HUES48 (cell line): ENCODE data around the gene BPIFA3.

Experiments used
- H3K27ac ChIP-seq: one replicate; pipeline ENCODE4 v1.7.0; 2013; ENCODE audit warnings: low read depth, low read length, inconsistent platforms
- H3K27me3 ChIP-seq: 2 replicates; pipeline ENCODE4 v1.6.1; 2013; ENCODE audit warnings: mild to moderate bottlenecking, low read length; ENCODE audit not compliant: control insufficient read depth, insufficient read depth
- H3K36me3 ChIP-seq: 2 replicates; pipeline ENCODE4 v1.6.1; 2013; ENCODE audit warnings: low read length; ENCODE audit not compliant: control insufficient read depth, insufficient read depth
- H3K4me1 ChIP-seq: 2 replicates; pipeline ENCODE4 v1.6.1; 2013; ENCODE audit warnings: mild to moderate bottlenecking, low read length; ENCODE audit not compliant: control insufficient read depth, insufficient read depth
- H3K4me3 ChIP-seq: 2 replicates; pipeline ENCODE4 v1.5.1; 2013; ENCODE audit warnings: mild to moderate bottlenecking, low read depth, low read length
- H3K9ac ChIP-seq: 2 replicates; pipeline ENCODE4 v1.6.1; 2013; ENCODE audit warnings: mild to moderate bottlenecking, low read depth, low read length, moderate library complexity
- H3K9me3 ChIP-seq: 2 replicates; pipeline ENCODE4 v1.6.1; 2013; ENCODE audit warnings: low read length; ENCODE audit not compliant: control insufficient read depth, insufficient read depth

Gene BPIFA3

DNA sequence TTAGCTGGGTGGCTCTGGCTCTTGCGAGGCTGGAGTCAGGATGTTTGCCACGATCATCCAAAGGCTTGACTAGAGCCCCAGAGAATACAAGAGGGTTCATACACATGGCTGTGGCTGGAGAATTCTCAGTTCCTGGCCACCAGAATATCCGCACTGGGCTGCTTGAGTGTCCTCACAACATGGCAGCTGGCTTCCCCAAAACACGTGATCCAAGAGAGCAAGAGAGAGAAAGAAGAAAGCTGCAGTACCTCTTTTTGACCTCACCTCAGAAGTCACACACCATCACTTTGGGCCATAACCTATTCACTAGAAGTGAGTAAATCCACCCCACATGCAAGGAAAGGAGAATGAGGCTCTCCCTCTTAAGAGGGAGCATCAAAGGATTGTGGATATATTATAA lies 44.3 kb downstream of the BPIFA3 start:
- no peak overlapping the region for H3K4me3 ChIP-seq
- no peak overlapping the region for H3K27ac ChIP-seq

DNA sequence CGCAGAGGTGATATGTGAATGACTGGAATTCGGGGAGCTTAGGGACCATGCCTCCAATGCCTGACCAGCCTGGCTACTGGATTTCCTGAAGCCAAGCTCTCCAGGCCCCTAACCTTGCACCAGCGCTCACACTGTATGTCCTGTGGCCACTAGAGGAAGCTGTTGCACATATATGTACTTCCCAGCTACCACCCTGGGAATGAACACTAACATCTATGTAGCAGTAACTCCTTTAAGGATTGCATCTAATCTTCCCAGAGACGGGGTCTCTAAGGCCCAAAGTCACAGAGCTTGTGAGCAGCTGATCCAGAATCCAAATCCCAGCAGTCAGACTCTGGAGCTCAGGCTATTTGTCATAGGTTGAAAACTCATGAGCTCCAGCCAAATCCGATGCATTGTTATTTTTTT lies 45.5 kb downstream of the BPIFA3 start:
- no peak overlapping the region for H3K9ac ChIP-seq
- H3K9me3 ChIP-seq, result no peaks in the 10 kb centered on the region
- no peaks in the 10 kb centered on the region for H3K27me3 ChIP-seq
- no peaks in the 10 kb centered on the region for H3K4me1 ChIP-seq
- H3K4me3 ChIP-seq, result no peak overlapping the region
- no peak overlapping the region for H3K27ac ChIP-seq
- no peaks in the 10 kb centered on the region for H3K36me3 ChIP-seq

More for the DNA sequence above, 44.3 kb downstream of the BPIFA3 start:
- no peak overlapping the region for H3K9ac ChIP-seq
- H3K4me1 ChIP-seq, result no peaks in the 10 kb centered on the region
- H3K9me3 ChIP-seq, result no peaks in the 10 kb centered on the region
- H3K27me3 ChIP-seq, result no peaks in the 10 kb centered on the region
- no peaks in the 10 kb centered on the region for H3K36me3 ChIP-seq

DNA sequence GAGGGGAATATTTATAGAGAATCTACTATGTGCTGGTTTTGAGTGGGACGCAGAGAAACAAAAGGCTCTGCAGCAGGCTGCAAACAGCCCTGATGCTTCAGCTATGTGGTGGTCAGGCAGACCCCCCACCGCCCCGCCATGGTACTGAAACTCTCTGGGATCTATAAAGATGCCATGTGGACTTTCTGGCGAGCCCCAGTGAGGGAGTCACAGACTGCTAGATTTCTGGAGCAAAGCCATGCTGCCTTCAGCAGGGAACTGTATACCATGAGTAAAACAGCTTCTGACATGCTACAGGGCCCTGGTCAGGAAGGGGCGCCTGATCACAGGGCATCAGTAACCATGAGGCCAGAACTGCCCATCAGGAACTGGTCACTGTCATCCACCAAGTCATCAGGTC lies 46.6 kb downstream of the BPIFA3 start:
- Histone ChIP-seq H3K27me3 (no peaks in the 10 kb centered on the region), H3K9ac (no peak overlapping the region), H3K36me3 (no peaks in the 10 kb centered on the region), H3K9me3 (no peaks in the 10 kb centered on the region), H3K4me3 (no peak overlapping the region), H3K4me1 (no peaks in the 10 kb centered on the region), H3K27ac (no peak overlapping the region)

DNA sequence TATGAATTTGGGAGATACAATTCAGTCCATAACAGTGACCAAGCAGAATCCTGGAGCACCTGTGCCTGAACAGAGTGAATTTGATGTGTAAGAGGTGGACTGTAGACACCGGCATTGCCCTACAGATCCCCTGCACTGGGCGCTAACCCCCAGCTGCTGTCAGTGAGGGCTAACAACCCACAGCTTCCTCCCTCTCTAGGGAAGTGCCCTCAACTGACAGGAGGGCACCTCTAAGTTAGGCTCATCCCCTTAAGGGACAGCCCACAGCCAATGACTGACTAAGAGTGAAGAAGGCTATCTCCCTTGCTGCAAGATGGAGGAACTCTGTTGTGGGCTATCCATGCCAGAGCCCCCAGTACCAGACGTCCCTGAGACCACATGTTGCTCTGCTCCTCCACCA lies 50.5 kb downstream of the BPIFA3 start:
- no peak overlapping the region for H3K4me3 ChIP-seq
- H3K9ac ChIP-seq, result no peak overlapping the region
- no peaks in the 10 kb centered on the region for H3K36me3 ChIP-seq
- no peak overlapping the region for H3K27ac ChIP-seq
- H3K27me3 ChIP-seq, result no peaks in the 10 kb centered on the region
- H3K4me1 ChIP-seq, result no peaks in the 10 kb centered on the region
- H3K9me3 ChIP-seq, result no peaks in the 10 kb centered on the region

DNA sequence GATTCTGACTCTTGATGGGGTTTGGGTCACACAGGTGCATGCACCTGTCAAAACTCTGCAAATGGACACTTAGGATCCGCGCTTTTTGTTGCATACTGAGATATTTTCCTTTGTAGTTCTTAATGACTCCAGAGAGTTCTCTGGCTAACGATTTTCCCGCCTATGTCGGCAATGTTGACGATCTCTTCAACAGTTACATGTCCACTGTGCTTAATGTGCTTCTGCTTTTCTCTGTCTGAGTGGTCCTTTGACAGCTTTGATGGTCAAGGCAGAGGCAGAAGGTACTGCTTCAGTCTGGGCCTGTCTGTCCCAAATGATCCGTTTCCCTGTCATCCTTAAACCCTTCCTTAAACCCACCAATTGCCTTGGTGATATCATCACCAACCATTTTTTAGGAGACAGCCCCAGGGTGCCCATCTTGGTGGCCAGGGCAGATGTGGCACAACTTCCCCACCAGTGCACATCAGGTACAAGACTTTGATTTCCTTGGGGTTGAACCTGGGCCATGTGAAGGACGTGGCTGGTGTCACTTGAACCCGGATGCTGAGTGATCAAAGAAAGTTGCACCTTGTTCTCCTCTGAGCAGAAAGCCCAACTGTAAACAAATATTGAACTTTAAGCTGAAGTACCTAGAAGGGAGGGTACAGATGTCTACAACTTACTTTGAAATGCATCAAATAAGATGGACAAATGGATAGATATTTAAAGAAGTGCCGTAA lies 55.2 kb downstream of the BPIFA3 start:
- Histone ChIP-seq H3K36me3 (no peaks in the 10 kb centered on the region), H3K27me3 (no peaks in the 10 kb centered on the region), H3K27ac (no peak overlapping the region), H3K9ac (no peak overlapping the region), H3K4me1 (no peaks in the 10 kb centered on the region), H3K4me3 (no peak overlapping the region), H3K9me3 (no peaks in the 10 kb centered on the region)

DNA sequence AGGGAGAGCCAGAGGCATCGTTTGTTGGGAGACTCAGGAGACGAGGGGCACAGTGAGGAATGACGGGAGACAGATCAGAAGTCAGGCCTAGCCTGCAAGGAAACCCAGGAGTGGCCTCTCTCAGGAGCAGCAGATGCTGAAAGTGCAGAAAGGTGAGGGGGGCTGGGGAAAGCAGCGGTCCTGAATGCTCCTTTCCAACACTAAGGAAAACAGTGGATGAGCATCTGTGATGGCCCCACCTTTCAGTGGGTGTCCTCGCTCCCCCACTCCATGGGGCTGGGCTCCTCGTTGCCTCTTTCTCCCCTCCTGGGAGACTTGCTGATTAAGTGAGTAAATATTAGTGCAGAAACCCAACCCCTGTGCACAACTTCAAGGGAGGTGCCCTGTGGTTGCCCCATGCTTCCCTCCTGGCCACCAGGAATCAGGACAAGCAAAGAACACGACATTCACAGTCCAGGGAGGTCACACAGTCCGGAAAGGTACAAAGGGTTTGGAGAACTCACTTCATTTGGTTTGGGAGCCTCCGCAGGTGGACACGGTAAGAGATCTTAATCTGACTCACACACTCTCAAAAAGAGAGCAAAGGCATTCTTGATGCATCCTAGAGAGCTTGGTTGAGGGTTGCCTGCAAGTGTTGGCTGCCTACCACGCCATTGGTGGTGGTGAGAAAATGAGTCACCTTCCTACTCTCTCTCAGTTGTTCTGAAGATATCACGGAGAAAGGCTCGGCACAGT lies 56.1 kb downstream of the BPIFA3 start:
- Histone ChIP-seq H3K4me1 (peaks cover 7% of the 10 kb centered on the region), H3K9ac (no peak overlapping the region), H3K27me3 (no peaks in the 10 kb centered on the region), H3K9me3 (no peaks in the 10 kb centered on the region), H3K27ac (no peak overlapping the region), H3K36me3 (no peaks in the 10 kb centered on the region), H3K4me3 (no peak overlapping the region)

DNA sequence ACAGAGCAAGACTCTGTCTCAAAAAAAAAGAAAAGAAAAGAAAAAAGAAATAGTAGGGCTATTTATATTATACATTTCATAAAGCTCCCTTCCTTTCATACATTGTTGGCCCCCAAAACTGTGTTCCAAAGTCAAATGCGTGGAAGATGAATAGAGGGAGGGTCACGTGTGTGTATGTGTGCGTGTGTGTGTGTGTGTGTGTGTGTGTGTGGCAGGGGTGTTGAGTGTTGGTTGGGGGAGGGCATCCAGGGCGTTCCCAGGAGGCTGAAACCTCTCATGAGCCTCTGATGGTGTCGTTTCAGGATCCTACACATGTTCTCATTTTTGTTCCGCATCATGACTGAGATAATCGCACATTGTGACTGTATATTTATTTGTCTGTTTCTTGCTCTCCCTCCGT lies 58.1 kb downstream of the BPIFA3 start:
- H3K4me3 ChIP-seq, result no peak overlapping the region
- H3K36me3 ChIP-seq, result no peaks in the 10 kb centered on the region
- H3K9ac ChIP-seq, result no peak overlapping the region
- H3K27me3 ChIP-seq, result no peaks in the 10 kb centered on the region
- H3K4me1 ChIP-seq, result peaks cover 7% of the 10 kb centered on the region
- no peaks in the 10 kb centered on the region for H3K9me3 ChIP-seq
- no peak overlapping the region for H3K27ac ChIP-seq

DNA sequence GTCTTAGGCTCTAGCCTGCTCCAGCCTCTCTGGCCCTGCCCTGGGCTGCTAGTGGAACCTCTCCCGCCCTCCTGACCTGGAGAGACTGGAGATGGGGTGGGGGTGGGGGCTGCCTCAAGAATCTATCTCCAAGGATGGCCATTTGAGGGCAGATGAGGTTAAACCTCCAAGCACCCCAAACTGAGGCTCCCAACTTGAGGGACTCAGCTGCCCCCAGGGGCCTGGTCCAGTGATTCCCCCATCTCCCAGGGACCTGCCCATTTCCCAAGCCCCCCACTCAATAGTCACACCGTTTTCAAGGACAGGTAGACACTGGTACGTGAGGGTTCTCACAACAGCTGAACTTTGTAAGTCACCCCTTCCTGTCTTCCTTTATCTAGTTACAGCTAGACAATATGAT lies 58.7 kb downstream of the BPIFA3 start:
- H3K27ac ChIP-seq, result no peak overlapping the region
- H3K36me3 ChIP-seq, result no peaks in the 10 kb centered on the region
- H3K9ac ChIP-seq, result no peak overlapping the region
- peaks cover 7% of the 10 kb centered on the region for H3K4me1 ChIP-seq
- no peaks in the 10 kb centered on the region for H3K27me3 ChIP-seq
- H3K4me3 ChIP-seq, result no peak overlapping the region
- H3K9me3 ChIP-seq, result no peaks in the 10 kb centered on the region

DNA sequence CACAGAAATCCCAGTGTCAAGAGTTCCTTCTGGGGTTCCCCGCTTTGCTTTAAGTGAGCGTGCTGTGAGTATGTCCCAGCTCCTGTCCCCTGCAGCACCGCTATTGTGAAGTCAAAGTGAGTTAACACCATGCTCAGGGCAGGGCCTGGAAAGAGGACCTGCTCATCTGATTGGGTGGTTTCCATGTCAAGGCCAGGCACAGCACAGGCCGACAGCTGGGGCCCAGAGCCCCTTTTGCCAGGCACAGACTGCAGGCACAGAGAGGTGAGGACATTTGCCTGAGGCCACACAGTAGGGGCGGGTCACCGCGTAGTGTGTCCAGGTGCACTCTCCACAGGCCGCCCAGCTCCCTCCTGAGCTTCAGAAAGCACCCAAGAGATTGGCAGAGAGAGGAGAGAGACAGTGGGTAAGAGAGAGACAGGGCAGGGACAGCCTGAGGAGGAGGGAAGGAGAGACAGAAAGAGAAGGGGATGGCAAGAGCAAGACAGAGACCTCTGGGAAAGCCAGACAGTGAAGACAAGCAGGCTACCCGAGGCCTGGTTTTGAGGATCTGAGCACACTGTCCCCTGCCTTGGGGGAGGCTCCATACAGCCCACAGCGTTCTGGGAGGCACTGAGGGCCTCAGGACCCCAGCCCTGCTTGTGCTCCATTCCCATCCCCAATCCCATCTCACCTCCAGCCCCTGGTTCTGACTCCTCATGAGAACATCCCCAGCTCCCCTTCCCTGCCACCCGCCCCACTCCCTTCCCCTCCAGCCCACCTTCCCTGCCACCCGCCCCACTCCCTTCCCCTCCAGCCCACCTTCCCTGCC lies 59.4 kb downstream of the BPIFA3 start:
- Histone ChIP-seq H3K4me1 (peaks cover 7% of the 10 kb centered on the region), H3K9ac (no peak overlapping the region), H3K36me3 (no peaks in the 10 kb centered on the region)

More for the DNA sequence above, 59.4 kb downstream of the BPIFA3 start:
- Histone ChIP-seq H3K4me3 (no peak overlapping the region), H3K9me3 (no peaks in the 10 kb centered on the region), H3K27me3 (no peaks in the 10 kb centered on the region), H3K27ac (no peak overlapping the region)
